Osteoblast (primary cell): ENCODE results near the gene SBF1. TPM values are rescaled to one million over a fixed set of nuclear protein-coding genes. Genes with fewer than 3 reads are reported as not detected.

Experiments used
- DNase-seq: peaks from one replicate; pipeline ENCODE4 v3.0.0; 2011; ENCODE audit warnings: low spot score, mixed read lengths; ENCODE audit not compliant: insufficient read length; ENCODE audit errors: missing footprints
- H2AFZ ChIP-seq: 2 replicates; pipeline ENCODE4 v1.6.0; 2011; ENCODE audit warnings: mild to moderate bottlenecking, low read length
- H3K27ac ChIP-seq: 2 replicates; pipeline ENCODE4 v1.5.1; 2011; ENCODE audit warnings: mild to moderate bottlenecking, low read depth, low read length, moderate library complexity
- H3K27me3 ChIP-seq: 2 replicates; pipeline ENCODE4 v1.6.0; 2012; ENCODE audit warnings: mild to moderate bottlenecking, control low read depth, inconsistent platforms, low read length, moderate library complexity; ENCODE audit not compliant: insufficient read depth
- H3K36me3 ChIP-seq: 2 replicates; pipeline ENCODE4 v1.5.1; 2011; ENCODE audit warnings: mild to moderate bottlenecking, low read length, control low read depth, moderate library complexity; ENCODE audit not compliant: insufficient read depth
- H3K4me1 ChIP-seq: 2 replicates; pipeline ENCODE4 v1.5.1; 2011; ENCODE audit warnings: mild to moderate bottlenecking, low read length, control low read depth, moderate library complexity; ENCODE audit not compliant: insufficient read depth
- H3K4me2 ChIP-seq: 2 replicates; pipeline ENCODE4 v1.6.0; 2011; ENCODE audit warnings: mild to moderate bottlenecking, low read length; ENCODE audit not compliant: insufficient read depth
- H3K4me3 ChIP-seq: fragments of 200-600 bp; sonication (generic); 3 replicates; pipeline ENCODE4 v1.5.1; 2012; ENCODE audit warnings: mild to moderate bottlenecking, low read length, inconsistent platforms; ENCODE audit not compliant: insufficient read depth
- H3K79me2 ChIP-seq: 2 replicates; pipeline ENCODE4 v1.6.0; 2012; ENCODE audit warnings: mild to moderate bottlenecking, low read length, control low read depth, inconsistent platforms; ENCODE audit not compliant: insufficient read depth
- H3K9me3 ChIP-seq: 2 replicates; pipeline ENCODE4 v1.5.1; 2011; ENCODE audit warnings: low read depth, low read length, control low read depth
- H4K20me1 ChIP-seq: 2 replicates; pipeline ENCODE4 v1.6.0; 2012; ENCODE audit warnings: mild to moderate bottlenecking, low read length, control low read depth; ENCODE audit not compliant: insufficient read depth
- CTCF ChIP-seq: IDR thresholded peaks from 2 replicates; pipeline ENCODE4 v1.5.1; 2011; ENCODE audit warnings: mild to moderate bottlenecking, low read depth, low read length, moderate library complexity; ENCODE audit errors: extremely low read depth
- total RNA-seq: library from RNA; depleted of rRNA; stranded (reverse); fragments of >200 nt; gene quantifications from 2 replicates; pipeline ENCODE4 v1.2.3, GENCODE V29; 2012

Gene SBF1
- total RNA-seq, 1 donor = 93.0 TPM

GRCh38 chr22:50477923-50478322, 3.1 kb upstream of the SBF1 start:
- Histone ChIP-seq H2AFZ (no peak overlapping the region), H4K20me1 (peaks cover 13% of the 10 kb centered on the region), H3K9me3 (no peaks in the 10 kb centered on the region), H3K36me3 (no peaks in the 10 kb centered on the region), H3K4me3 (no peak overlapping the region), H3K4me1 (peaks cover 15% of the 10 kb centered on the region), H3K27ac (no peak overlapping the region), H3K79me2 (peaks cover 16% of the 10 kb centered on the region), H3K4me2 (no peak overlapping the region), H3K27me3 (peaks cover 13% of the 10 kb centered on the region)
- no peak for TF ChIP-seq CTCF
- no peak for DNase-seq

GRCh38 chr22:50476868-50477267, 2.0 kb upstream of the SBF1 start:
- H3K4me3 ChIP-seq = no peak overlapping the region
- no peak overlapping the region for H3K27ac ChIP-seq
- no peaks in the 10 kb centered on the region for H3K9me3 ChIP-seq
- peaks cover 15% of the 10 kb centered on the region for H3K4me1 ChIP-seq
- peaks cover 13% of the 10 kb centered on the region for H3K27me3 ChIP-seq
- H3K79me2 ChIP-seq = peaks cover 27% of the 10 kb centered on the region
- H3K36me3 ChIP-seq = no peaks in the 10 kb centered on the region
- peak overlapping the region; percentile 51 for H2AFZ ChIP-seq
- peaks cover 23% of the 10 kb centered on the region for H4K20me1 ChIP-seq
- no peak overlapping the region for H3K4me2 ChIP-seq
- TF ChIP-seq CTCF = no peak
- no peak for DNase-seq

GRCh38 chr22:50475652-50476002, 792 bp upstream of the SBF1 start:
- Histone ChIP-seq H3K9me3 (no peaks in the 10 kb centered on the region), H3K4me2 (peak overlapping the region; percentile 88), H3K27ac (no peak overlapping the region), H3K79me2 (peaks cover 39% of the 10 kb centered on the region), H4K20me1 (peaks cover 36% of the 10 kb centered on the region), H3K36me3 (no peaks in the 10 kb centered on the region), H3K27me3 (peaks cover 7% of the 10 kb centered on the region), H2AFZ (peak overlapping the region; percentile 93), H3K4me3 (peak overlapping the region; percentile 81), H3K4me1 (peaks cover 15% of the 10 kb centered on the region)
- no peak for TF ChIP-seq CTCF
- DNase-seq = peak; percentile 58

GRCh38 chr22:50473855-50474671, 772 bp downstream of the SBF1 start:
- H4K20me1 ChIP-seq = peaks cover 52% of the 10 kb centered on the region
- no peaks in the 10 kb centered on the region for H3K9me3 ChIP-seq
- H3K79me2 ChIP-seq = peaks cover 55% of the 10 kb centered on the region
- peaks cover 18% of the 10 kb centered on the region for H3K4me1 ChIP-seq
- H3K27me3 ChIP-seq = no peaks in the 10 kb centered on the region
- DNase-seq = peak; percentile 99
- no peaks in the 10 kb centered on the region for H3K36me3 ChIP-seq
- peak overlapping the region; percentile 47 for H2AFZ ChIP-seq
- no peak for TF ChIP-seq CTCF
- peak overlapping the region; percentile 63 for H3K27ac ChIP-seq
- H3K4me2 ChIP-seq = peak overlapping the region; percentile 94
- H3K4me3 ChIP-seq = peak overlapping the region; percentile 81
